Chondrocyte (in vitro differentiated cells): ENCODE data around the gene R3HCC1L. TPM values are rescaled to one million over a fixed set of nuclear protein-coding genes. Genes with fewer than 3 reads are reported as not detected.
A peak's percentile ranks its signal among the peaks of the same experiment; 100 is the strongest.
"Not testable (repeated sequence)": the region's sequence is repeated elsewhere in the genome, so short reads cannot be mapped to it uniquely, and the experiment has no call there.

Source experiments
- DNase-seq: peaks from one replicate; pipeline ENCODE4 v3.0.0; 2021; ENCODE audit warnings: mixed read lengths, low spot score
- H3K27ac Mint-ChIP-seq: one replicate; pipeline ENCODE4 v1.8.0; 2021; ENCODE audit warnings: mild to moderate bottlenecking, moderate library complexity, mixed read lengths; ENCODE audit not compliant: unreplicated experiment
- H3K27me3 Mint-ChIP-seq: 2 replicates; pipeline ENCODE4 v1.8.0; 2021; ENCODE audit warnings: low read depth, mixed read lengths
- H3K36me3 Mint-ChIP-seq: 2 replicates; pipeline ENCODE4 v1.8.0; 2021; ENCODE audit warnings: low read depth, mixed read lengths
- H3K4me1 Mint-ChIP-seq: 2 replicates; pipeline ENCODE4 v1.8.0; 2021; ENCODE audit warnings: low read depth, mild to moderate bottlenecking, mixed read lengths
- H3K4me3 Mint-ChIP-seq: one replicate; pipeline ENCODE4 v1.8.0; 2021; ENCODE audit warnings: mild to moderate bottlenecking, moderate library complexity, mixed read lengths; ENCODE audit not compliant: unreplicated experiment
- H3K9me3 Mint-ChIP-seq: 2 replicates; pipeline ENCODE4 v1.8.0; 2021; ENCODE audit warnings: low read depth, mixed read lengths
- CTCF ChIP-seq: fragments of 200-600 bp; sonication (generic); IDR thresholded peaks from 2 replicates; pipeline ENCODE4 v1.5.0; 2021; ENCODE audit warnings: antibody characterized with exemption, mild to moderate bottlenecking, moderate library complexity
- total RNA-seq: library from RNA; stranded (reverse); gene quantifications from 3 replicates; pipeline ENCODE4 v1.2.1, GENCODE V29; 2021

Gene R3HCC1L
- total RNA-seq, 1 donor from 2014 or later = 9.1 TPM

GRCh38 chr10:98128802-98129201 lies 5.7 kb upstream of the R3HCC1L start:
- peaks cover 1% of the 10 kb centered on the region for H3K36me3 Mint-ChIP-seq
- H3K27ac Mint-ChIP-seq = no peak overlapping the region
- no peak for TF ChIP-seq CTCF
- DNase-seq = no peak
- H3K4me1 Mint-ChIP-seq = peaks cover 10% of the 10 kb centered on the region
- peaks cover 13% of the 10 kb centered on the region for H3K27me3 Mint-ChIP-seq
- H3K9me3 Mint-ChIP-seq = peaks cover 17% of the 10 kb centered on the region
- no peak overlapping the region for H3K4me3 Mint-ChIP-seq

DNA sequence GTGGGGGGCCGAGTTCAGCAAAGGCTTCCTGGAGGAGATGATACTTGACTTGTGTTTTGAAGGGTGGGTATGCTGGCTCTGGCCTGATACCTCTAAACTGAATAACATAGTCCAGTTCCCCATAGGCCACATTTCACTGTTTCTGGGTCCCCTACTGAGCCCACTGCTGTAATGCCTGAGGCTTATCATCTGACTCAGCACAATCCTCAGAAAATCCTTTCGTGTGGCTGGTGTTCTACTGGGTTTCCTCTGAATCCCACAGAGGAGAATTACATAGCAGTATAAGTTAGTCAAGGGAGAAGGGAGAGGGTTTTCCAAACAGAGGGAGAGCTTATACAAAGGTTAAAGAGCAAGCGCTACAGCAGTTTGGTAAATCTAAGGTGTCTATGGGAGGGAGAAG lies 2.8 kb upstream of the R3HCC1L start:
- H3K9me3 Mint-ChIP-seq = peaks cover 10% of the 10 kb centered on the region

GRCh38 chr10:98133075-98133752 lies 1.2 kb upstream of the R3HCC1L start:
- Mint-ChIP-seq H3K9me3 (peaks cover 10% of the 10 kb centered on the region), H3K27me3 (peaks cover 11% of the 10 kb centered on the region), H3K4me1 (peaks cover 21% of the 10 kb centered on the region)
- H3K36me3 Mint-ChIP-seq, DNase-seq, H3K27ac Mint-ChIP-seq, H3K4me3 Mint-ChIP-seq: not testable (repeated sequence)

More for the DNA sequence above, 2.8 kb upstream of the R3HCC1L start:
- no peak for DNase-seq
- no peak overlapping the region for H3K4me3 Mint-ChIP-seq
- H3K4me1 Mint-ChIP-seq = peaks cover 21% of the 10 kb centered on the region
- peaks cover 13% of the 10 kb centered on the region for H3K27me3 Mint-ChIP-seq
- H3K36me3 Mint-ChIP-seq = peaks cover 1% of the 10 kb centered on the region
- no peak overlapping the region for H3K27ac Mint-ChIP-seq
- no peak for TF ChIP-seq CTCF

DNA sequence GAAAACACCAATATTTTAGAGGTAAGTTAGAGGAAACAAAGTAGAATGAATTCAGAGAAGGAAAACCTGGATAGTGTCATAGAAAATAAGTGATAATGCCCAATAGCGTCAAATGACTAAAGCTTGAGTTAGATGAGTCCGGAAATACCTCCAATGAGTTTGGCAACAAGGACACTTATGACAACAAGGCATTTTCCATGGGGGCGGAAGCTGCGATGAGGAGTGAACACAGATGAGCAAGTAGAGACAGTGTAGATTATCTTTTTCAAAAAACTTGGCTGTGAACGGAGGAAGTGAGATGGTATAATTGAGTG lies 383 bp upstream of the R3HCC1L start:
- Mint-ChIP-seq H3K27me3 (peaks cover 7% of the 10 kb centered on the region), H3K9me3 (peaks cover 10% of the 10 kb centered on the region), H3K36me3 (peaks cover 1% of the 10 kb centered on the region), H3K4me1 (peaks cover 21% of the 10 kb centered on the region), H3K4me3 (peak overlapping the region; percentile 90), H3K27ac (peak overlapping the region; percentile 96)
- TF ChIP-seq CTCF = no peak
- DNase-seq = no peak

- TF ChIP-seq CTCF = no peak
- peaks cover 10% of the 10 kb centered on the region for H3K9me3 Mint-ChIP-seq
- no peaks in the 10 kb centered on the region for H3K27me3 Mint-ChIP-seq
- H3K36me3 Mint-ChIP-seq = peaks cover 1% of the 10 kb centered on the region
- H3K27ac Mint-ChIP-seq = peak overlapping the region; percentile 96
- H3K4me1 Mint-ChIP-seq = peaks cover 28% of the 10 kb centered on the region
- no peak for DNase-seq
- peak overlapping the region; percentile 90 for H3K4me3 Mint-ChIP-seq
These were observed 904 bp downstream of the R3HCC1L start for GRCh38 chr10:98135222-98135899.

- not testable (repeated sequence) for H3K4me3 Mint-ChIP-seq, H3K36me3 Mint-ChIP-seq, H3K27me3 Mint-ChIP-seq, DNase-seq, H3K27ac Mint-ChIP-seq
- Mint-ChIP-seq H3K9me3 (peaks cover 10% of the 10 kb centered on the region), H3K4me1 (peaks cover 40% of the 10 kb centered on the region)
These were observed 2.3 kb downstream of the R3HCC1L start for GRCh38 chr10:98136775-98137174.
